ENCODE measurements around the gene ASIC4.

Gene ASIC4

DNA sequence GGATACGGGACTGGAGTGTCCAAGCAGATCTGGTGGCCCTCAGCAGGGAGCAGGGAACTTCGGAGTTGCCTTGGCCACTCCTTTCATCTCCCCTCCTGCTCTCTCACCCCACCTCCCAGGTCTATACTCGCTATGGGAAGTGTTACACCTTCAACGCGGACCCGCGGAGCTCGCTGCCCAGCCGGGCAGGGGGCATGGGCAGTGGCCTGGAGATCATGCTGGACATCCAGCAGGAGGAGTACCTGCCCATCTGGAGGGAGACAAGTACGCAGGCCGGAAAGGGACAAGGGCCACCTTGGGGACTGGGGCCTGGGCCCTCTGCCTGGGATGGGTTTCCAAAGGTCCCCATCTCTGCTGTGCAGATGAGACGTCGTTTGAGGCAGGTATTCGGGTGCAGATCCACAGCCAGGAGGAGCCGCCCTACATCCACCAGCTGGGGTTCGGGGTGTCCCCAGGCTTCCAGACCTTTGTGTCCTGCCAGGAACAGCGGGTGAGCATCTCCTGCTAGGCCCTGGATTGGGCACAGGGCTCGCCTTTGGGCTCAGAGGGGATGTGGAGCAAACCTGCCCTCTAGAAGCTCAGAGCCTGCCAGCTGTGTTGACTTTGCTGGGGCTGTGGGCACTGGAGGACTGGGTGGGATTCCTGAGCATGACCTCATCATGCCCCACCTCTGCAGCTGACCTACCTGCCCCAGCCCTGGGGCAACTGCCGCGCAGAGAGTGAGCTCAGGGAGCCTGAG lies 17.5 kb downstream of the ASIC4 start:
- no peaks in the 10 kb centered on the region for H3K9me3 ChIP-seq (ENCODE audit: low read length)
- peaks cover 5% of the 10 kb centered on the region for H3K4me1 ChIP-seq (ENCODE audit: insufficient read depth, low read length)
- H3K9ac ChIP-seq (ENCODE audit: low read length) = no peak overlapping the region
- H3K27me3 ChIP-seq (ENCODE audit: control insufficient read depth in 1 of 2, insufficient read depth in 2 of 2, low read length in 2 of 2) = peaks cover 8% of the 10 kb centered on the region in 2 donors
- H3K4me3 ChIP-seq (ENCODE audit: low read depth in 1 of 2, low read length in 2 of 2) = no peak overlapping the region
- no peak overlapping the region for H3K27ac ChIP-seq (ENCODE audit: low read depth, low read length)
- no peaks in the 10 kb centered on the region for H3K36me3 ChIP-seq (ENCODE audit: insufficient read depth, low read length)

DNA sequence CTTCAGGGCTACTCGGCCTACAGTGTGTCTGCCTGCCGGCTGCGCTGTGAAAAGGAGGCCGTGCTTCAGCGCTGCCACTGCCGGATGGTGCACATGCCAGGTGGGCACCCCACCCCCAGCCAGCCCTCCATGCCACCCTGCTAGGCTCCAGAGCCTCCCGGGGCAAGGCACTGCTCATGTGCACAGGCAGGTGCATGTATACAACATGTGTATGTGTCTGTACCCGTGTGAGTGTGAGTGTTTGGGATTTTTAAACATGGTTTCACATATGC lies 18.0 kb downstream of the ASIC4 start:
- Histone ChIP-seq H3K27me3 (ENCODE audit: control insufficient read depth in 1 of 2, insufficient read depth in 2 of 2, low read length in 2 of 2) (peaks cover 8% of the 10 kb centered on the region in 2 donors), H3K9me3 (ENCODE audit: low read length) (no peaks in the 10 kb centered on the region), H3K4me3 (ENCODE audit: low read depth in 1 of 2, low read length in 2 of 2) (no peak overlapping the region), H3K4me1 (ENCODE audit: insufficient read depth, low read length) (peaks cover 5% of the 10 kb centered on the region), H3K27ac (ENCODE audit: low read depth, low read length) (no peak overlapping the region), H3K9ac (ENCODE audit: low read length) (no peak overlapping the region), H3K36me3 (ENCODE audit: insufficient read depth, low read length) (no peaks in the 10 kb centered on the region)

DNA sequence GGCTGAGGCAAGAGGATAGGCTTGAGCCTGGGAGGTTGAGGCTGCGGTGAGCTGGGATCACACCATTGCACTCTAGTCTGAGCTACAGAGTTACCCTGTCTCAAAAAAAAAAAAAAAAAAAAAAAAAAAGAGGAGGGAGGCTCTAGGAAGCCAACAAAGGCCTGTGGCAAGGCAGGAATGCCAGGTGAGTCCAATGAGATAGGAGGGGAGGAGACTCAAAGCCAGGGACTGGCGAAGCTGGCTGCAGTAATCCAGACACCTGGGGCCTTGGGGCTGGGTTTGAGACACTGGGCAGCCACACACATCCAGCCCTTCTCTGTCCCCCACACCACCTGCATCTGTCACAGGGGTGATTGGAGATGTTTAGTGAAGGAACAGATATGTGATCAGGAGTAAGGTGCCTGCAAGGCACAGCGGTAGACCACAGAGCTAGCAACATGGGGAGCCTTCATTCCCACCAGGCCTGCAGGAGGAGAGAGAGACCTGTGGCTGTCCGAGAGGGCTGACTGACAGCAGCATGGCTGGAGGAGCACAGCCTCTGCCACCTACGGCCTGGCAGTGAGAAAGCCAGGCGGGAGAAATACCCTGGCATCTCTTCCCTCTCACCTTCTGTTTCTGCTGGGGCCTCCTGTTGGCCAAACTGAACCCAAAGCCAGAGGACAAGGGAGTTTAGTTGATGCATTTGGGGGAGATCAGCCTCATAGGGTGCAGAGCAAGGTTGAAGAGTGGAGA lies 19.8 kb downstream of the ASIC4 start:
- no peak overlapping the region for H3K4me3 ChIP-seq (ENCODE audit: low read depth in 1 of 2, low read length in 2 of 2)
- no peak overlapping the region for H3K9ac ChIP-seq (ENCODE audit: low read length)
- no peak overlapping the region for H3K27ac ChIP-seq (ENCODE audit: low read depth, low read length)
- peaks cover 5% of the 10 kb centered on the region for H3K4me1 ChIP-seq (ENCODE audit: insufficient read depth, low read length)
- no peaks in the 10 kb centered on the region for H3K9me3 ChIP-seq (ENCODE audit: low read length)
- H3K36me3 ChIP-seq (ENCODE audit: insufficient read depth, low read length) = no peaks in the 10 kb centered on the region
- peaks cover 5% of the 10 kb centered on the region in 2 donors for H3K27me3 ChIP-seq (ENCODE audit: control insufficient read depth in 1 of 2, insufficient read depth in 2 of 2, low read length in 2 of 2)

DNA sequence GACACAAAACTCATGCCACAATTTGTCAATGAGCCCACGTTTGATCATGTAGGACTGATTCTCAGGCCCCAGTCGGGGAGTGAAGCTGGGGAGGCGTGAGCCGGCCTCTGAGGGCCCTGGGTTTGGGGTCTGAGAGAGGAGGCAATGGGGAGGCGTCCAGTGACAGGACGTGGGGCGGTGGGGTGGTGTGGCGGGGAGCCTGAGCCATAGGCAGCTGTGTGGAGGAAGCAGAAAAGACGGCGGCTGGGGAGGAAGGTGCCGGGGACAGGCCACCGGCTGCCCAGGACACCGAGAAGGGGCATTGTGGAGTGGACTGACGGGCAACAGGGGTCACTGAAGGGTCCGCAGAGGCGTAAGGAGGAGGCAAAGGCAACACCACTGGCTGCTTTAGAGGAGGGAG lies 22.1 kb downstream of the ASIC4 start:
- H3K4me3 ChIP-seq (ENCODE audit: low read depth in 1 of 2, low read length in 2 of 2) = no peak overlapping the region
- H3K9ac ChIP-seq (ENCODE audit: low read length) = no peak overlapping the region
- H3K27ac ChIP-seq (ENCODE audit: low read depth, low read length) = no peak overlapping the region
- H3K4me1 ChIP-seq (ENCODE audit: insufficient read depth, low read length) = peaks cover under 1% of the 10 kb centered on the region
- H3K9me3 ChIP-seq (ENCODE audit: low read length) = no peaks in the 10 kb centered on the region
- no peaks in the 10 kb centered on the region for H3K27me3 ChIP-seq (ENCODE audit: control insufficient read depth in 1 of 2, insufficient read depth in 2 of 2, low read length in 2 of 2)
- H3K36me3 ChIP-seq (ENCODE audit: insufficient read depth, low read length) = peaks cover 15% of the 10 kb centered on the region

DNA sequence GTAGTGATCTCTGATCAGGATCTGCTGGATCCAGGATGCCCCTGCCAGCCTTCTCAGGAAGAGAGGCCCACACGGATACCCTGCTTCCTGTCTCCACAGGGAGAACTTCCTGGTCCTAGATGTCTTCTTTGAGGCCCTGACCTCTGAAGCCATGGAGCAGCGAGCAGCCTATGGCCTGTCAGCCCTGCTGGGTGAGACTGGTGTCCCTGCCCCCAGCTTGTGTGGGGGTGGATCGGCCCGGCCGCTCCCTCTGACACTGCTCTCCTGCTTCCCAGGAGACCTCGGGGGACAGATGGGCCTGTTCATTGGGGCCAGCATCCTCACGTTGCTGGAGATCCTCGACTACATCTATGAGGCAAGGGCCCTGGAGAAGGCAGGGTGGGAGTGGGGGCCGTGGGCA lies 22.7 kb downstream of the ASIC4 start:
- no peaks in the 10 kb centered on the region for H3K27me3 ChIP-seq (ENCODE audit: control insufficient read depth in 1 of 2, insufficient read depth in 2 of 2, low read length in 2 of 2)
- H3K9me3 ChIP-seq (ENCODE audit: low read length) = no peaks in the 10 kb centered on the region
- no peak overlapping the region for H3K4me3 ChIP-seq (ENCODE audit: low read depth in 1 of 2, low read length in 2 of 2)
- H3K36me3 ChIP-seq (ENCODE audit: insufficient read depth, low read length) = peaks cover 15% of the 10 kb centered on the region
- H3K27ac ChIP-seq (ENCODE audit: low read depth, low read length) = no peak overlapping the region
- no peak overlapping the region for H3K9ac ChIP-seq (ENCODE audit: low read length)
- peaks cover 6% of the 10 kb centered on the region for H3K4me1 ChIP-seq (ENCODE audit: insufficient read depth, low read length)

DNA sequence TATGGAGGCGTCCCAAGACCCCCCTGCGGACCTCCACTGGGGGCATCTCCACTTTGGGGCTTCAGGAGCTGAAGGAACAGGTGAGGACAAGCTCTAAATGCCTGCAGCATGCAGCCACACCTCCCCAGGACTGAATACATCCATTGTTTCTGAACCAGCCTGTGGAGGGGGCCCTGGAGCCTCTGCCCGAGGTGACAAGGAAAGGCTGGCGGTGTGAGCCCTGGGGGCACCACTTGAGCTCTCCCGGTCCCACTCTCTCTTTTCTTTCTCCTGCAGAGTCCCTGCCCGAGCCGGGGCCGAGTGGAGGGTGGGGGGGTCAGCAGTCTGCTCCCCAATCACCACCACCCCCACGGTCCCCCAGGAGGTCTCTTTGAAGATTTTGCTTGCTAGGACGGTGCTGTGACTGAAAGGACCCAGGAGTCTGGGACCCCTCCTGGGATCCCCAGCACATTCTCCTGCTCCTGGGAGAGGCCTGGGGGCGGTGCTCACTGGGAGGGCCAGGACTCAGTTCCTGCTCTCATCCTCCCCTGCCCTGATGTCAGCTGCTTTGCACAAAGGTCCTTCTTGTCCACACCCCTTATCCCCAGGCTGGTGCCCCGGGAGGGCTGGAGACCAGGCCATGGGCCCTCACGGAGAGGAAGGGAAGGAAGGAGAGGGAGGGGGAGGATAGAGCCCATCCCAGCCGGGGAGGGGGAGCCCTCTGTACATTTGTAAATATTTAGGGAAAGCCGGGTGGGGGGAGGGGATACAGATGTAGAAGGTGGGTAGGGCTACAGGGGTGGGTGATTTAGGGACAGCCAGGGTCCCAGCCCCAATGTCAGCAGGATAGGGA lies 23.6 kb downstream of the ASIC4 start:
- Histone ChIP-seq H3K27me3 (ENCODE audit: control insufficient read depth in 1 of 2, insufficient read depth in 2 of 2, low read length in 2 of 2) (no peaks in the 10 kb centered on the region), H3K27ac (ENCODE audit: low read depth, low read length) (no peak overlapping the region), H3K9me3 (ENCODE audit: low read length) (no peaks in the 10 kb centered on the region), H3K4me1 (ENCODE audit: insufficient read depth, low read length) (peaks cover 15% of the 10 kb centered on the region), H3K9ac (ENCODE audit: low read length) (no peak overlapping the region), H3K4me3 (ENCODE audit: low read depth in 1 of 2, low read length in 2 of 2) (no peak overlapping the region), H3K36me3 (ENCODE audit: insufficient read depth, low read length) (peaks cover 15% of the 10 kb centered on the region)

DNA sequence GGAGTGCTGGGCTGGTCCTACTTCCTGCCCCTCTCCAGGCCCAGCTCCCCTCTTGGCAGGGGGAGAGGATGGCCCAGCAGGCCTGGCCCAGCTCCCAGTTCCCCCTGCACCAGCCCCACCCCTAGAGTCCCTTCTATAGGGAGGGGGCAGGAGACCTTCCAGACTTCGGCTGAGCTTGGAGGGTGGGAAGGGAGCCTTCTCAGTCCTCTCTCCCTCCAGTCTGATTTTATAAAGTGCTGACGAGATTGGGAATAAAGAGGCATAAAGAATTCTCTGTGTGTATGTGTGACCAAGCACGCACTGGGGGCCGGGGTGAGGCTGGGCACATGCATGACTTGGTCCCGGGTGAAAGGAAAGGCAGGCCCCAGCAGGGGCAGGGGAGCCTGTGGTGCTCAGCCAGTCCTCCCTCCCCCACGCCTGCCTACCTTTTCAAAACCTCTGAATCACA lies 24.2 kb downstream of the ASIC4 start:
- H3K9me3 ChIP-seq (ENCODE audit: low read length) = no peaks in the 10 kb centered on the region
- H3K9ac ChIP-seq (ENCODE audit: low read length) = no peak overlapping the region
- H3K27me3 ChIP-seq (ENCODE audit: control insufficient read depth in 1 of 2, insufficient read depth in 2 of 2, low read length in 2 of 2) = no peaks in the 10 kb centered on the region
- peaks cover 15% of the 10 kb centered on the region for H3K36me3 ChIP-seq (ENCODE audit: insufficient read depth, low read length)
- H3K4me1 ChIP-seq (ENCODE audit: insufficient read depth, low read length) = peaks cover 15% of the 10 kb centered on the region
- H3K27ac ChIP-seq (ENCODE audit: low read depth, low read length) = no peak overlapping the region
- no peak overlapping the region for H3K4me3 ChIP-seq (ENCODE audit: low read depth in 1 of 2, low read length in 2 of 2)

DNA sequence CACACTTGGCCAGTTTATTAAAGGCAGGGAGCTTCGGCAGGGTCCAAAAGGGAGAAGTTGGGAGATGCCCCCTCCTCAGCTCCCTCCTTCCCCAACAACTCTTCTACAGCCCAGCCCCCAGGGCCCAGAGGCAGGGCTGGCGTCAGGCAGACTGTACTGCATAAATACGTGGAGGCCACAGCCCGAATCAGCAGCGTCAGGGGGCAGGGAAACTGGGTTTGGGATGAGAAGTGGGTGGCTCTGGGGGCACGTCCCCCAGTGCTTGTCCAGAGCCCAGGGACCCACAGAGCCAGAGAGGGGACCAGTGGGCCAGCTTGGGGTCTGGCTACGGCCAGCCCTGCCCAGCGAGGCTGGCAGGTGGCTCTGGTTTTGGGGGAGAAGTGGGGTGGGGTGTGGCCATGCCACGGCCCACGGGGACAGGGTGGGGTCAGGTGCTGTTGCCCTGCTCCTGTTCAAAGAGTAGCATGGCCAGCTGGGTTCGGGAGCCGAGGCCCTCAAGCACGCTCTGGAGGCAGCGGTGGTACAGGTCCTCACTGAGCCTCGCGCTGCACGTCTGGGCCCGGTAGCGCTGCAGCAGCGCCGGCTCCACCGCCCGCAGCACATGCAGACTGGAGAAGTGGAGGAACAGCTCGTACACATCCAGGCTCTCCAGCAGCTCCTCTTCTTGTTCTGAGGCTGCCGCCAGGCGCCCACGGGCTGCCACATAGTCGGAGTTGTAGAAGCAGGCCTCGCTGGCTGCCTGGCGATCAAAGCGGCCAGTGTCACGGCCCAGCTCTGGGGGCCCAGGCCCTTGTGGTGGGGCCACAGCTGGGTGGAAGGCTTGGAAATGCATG lies 24.9 kb downstream of the ASIC4 start:
- H3K27me3 ChIP-seq (ENCODE audit: control insufficient read depth in 1 of 2, insufficient read depth in 2 of 2, low read length in 2 of 2) = no peaks in the 10 kb centered on the region
- H3K4me3 ChIP-seq (ENCODE audit: low read depth in 1 of 2, low read length in 2 of 2) = no peak overlapping the region
- H3K9me3 ChIP-seq (ENCODE audit: low read length) = no peaks in the 10 kb centered on the region
- peaks cover 15% of the 10 kb centered on the region for H3K36me3 ChIP-seq (ENCODE audit: insufficient read depth, low read length)
- peaks cover 17% of the 10 kb centered on the region for H3K4me1 ChIP-seq (ENCODE audit: insufficient read depth, low read length)
- H3K27ac ChIP-seq (ENCODE audit: low read depth, low read length) = no peak overlapping the region
- no peak overlapping the region for H3K9ac ChIP-seq (ENCODE audit: low read length)

DNA sequence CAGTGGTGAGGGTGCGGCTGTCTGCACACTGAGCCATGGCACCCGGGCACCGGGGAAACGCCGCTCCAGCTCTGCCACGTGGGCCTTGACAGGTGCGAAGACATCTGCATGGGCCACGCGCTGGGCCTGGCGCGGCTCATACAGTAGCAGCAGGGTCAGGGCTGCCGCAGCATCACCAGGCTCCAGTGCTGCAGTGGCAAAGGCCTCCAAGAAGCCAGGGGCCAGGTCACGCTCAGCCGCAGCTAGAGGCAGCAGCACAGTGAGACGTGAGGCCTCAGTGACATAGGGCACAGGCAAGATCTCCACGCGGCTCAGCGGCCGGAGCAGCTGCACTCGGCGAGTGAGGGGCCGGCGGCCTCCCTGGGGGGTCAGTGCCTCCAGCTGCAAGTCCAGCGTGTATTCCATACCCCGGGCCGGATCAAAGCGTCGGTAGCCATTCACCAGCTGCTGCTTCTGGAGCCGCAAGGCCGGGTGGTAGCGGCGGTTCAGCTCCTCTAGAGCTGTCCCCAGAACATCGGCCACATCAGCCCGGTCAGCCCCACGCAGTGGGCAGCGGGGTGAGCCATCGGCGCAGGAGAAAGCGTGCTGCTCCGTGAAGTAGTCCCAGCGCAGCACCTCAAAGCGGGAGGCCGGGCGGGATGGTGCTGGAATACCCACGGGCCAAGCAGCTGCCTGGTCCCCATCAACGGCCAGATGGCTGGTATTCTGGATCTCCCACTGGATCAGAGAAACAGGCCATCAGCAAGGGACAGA lies 25.8 kb downstream of the ASIC4 start:
- Histone ChIP-seq H3K27me3 (ENCODE audit: control insufficient read depth in 1 of 2, insufficient read depth in 2 of 2, low read length in 2 of 2) (no peaks in the 10 kb centered on the region), H3K4me1 (ENCODE audit: insufficient read depth, low read length) (peaks cover 23% of the 10 kb centered on the region), H3K36me3 (ENCODE audit: insufficient read depth, low read length) (peaks cover 15% of the 10 kb centered on the region)

DNA sequence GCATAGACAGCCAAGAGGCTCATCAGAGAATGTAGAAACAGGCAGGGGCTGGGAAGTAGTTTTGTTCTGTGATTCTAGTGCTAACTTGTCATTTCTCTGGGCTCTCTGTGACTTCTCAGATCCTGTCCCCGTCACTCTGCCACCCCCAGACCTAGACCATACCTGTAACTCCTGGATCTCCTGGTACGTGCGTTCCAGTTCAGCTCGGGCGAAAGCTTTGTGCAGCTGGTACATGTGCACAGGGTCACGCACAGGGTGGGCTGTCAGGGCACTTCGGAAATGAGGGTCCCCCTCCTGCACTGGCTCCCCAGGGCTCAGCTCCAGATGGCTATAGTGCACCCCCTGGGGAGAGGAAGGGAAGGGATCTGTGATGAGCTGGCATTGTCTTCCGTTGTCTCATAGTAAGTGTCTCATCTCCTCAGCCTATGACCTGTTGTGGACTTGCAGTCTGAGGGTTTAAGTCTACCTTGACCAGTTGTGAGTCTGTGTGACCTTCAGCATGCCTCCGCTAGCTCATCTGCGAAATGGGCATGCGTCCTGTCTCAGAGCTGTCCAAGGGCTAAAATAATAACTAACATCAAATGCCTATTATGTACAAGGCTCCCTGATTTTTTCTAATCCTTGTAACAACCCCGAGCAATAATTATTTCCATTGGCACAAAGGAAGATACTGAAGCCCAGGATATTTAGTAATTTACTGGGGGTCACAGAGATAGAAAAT lies 26.7 kb downstream of the ASIC4 start:
- no peak overlapping the region for H3K9ac ChIP-seq (ENCODE audit: low read length)
- H3K27ac ChIP-seq (ENCODE audit: low read depth, low read length) = no peak overlapping the region
- H3K27me3 ChIP-seq (ENCODE audit: control insufficient read depth in 1 of 2, insufficient read depth in 2 of 2, low read length in 2 of 2) = no peaks in the 10 kb centered on the region
- H3K36me3 ChIP-seq (ENCODE audit: insufficient read depth, low read length) = peaks cover 15% of the 10 kb centered on the region
- peaks cover 23% of the 10 kb centered on the region for H3K4me1 ChIP-seq (ENCODE audit: insufficient read depth, low read length)
- H3K9me3 ChIP-seq (ENCODE audit: low read length) = no peaks in the 10 kb centered on the region
- H3K4me3 ChIP-seq (ENCODE audit: low read depth in 1 of 2, low read length in 2 of 2) = no peak overlapping the region

More for the DNA sequence above, 25.8 kb downstream of the ASIC4 start:
- H3K4me3 ChIP-seq (ENCODE audit: low read depth in 1 of 2, low read length in 2 of 2) = no peak overlapping the region
- H3K9ac ChIP-seq (ENCODE audit: low read length) = no peak overlapping the region
- no peaks in the 10 kb centered on the region for H3K9me3 ChIP-seq (ENCODE audit: low read length)
- no peak overlapping the region for H3K27ac ChIP-seq (ENCODE audit: low read depth, low read length)

All from muscle layer of colon (tissue), 2 donors.